Stimulated activated CD4-positive, alpha-beta T cell treated with anti-CD3 and anti-CD28 coated beads, Interleukin-4, amount 100 ng/mL, for 48 hours (primary cell): Measurements from ENCODE around the gene TMEM117.
A peak's percentile ranks its signal among the peaks of the same experiment; 100 is the strongest.
"Not testable (repeated sequence)": the region's sequence is repeated elsewhere in the genome, so short reads cannot be mapped to it uniquely, and the experiment has no call there.

Experiments used
- DNase-seq, 2 donors: peaks; one replicate each; pipeline ENCODE4 v3.0.0-alpha.2; 2020; ENCODE audit warnings: low read depth in 2 of 2

TMEM117 gene

GRCh38 chr12:43840338-43840737 is 4.5 kb downstream of the TMEM117 start:
- DNase-seq = no peak

- DNase-seq = no peak
These were observed 5.4 kb downstream of the TMEM117 start for GRCh38 chr12:43841253-43841652.

- no peak for DNase-seq
These were observed 6.4 kb downstream of the TMEM117 start for GRCh38 chr12:43842259-43842658.

GRCh38 chr12:43847425-43848225 is 11.7 kb downstream of the TMEM117 start:
- not testable (repeated sequence) for DNase-seq

DNA sequence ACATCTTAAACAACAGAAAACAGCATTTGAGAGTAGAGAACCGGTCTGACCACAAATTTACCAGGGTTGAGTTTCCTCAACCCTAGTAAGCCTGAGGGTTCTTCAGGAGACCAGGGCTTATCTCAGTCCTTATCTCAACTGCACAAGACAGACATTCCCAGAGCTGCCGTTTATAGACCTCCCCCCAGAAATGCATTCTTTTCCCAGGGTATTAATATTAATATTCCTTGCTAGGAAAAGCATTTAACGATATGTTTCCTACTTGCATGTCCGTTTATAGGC is 12.3 kb downstream of the TMEM117 start:
- no peak for DNase-seq

DNA sequence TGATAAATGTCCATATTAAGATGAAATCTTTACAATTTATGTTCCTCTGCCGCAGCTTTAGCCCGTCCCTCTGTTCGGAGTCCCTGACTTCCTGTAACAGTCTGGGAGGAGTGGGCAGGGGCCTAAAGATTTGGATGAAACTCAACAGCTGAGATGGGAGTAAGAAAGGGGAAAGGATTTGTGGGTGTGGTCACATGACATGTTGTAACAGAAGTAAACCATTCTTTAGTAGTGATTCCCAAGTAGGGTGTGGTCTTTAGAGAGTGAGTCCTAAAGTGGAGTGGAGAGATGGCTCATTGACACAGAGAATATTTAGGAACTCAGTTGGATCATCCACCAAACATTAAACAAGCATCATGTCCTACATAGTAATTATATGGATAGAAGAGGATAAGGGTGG is 12.9 kb downstream of the TMEM117 start:
- no peak for DNase-seq

GRCh38 chr12:43852744-43853143 is 16.9 kb downstream of the TMEM117 start:
- DNase-seq = no peak

- no peak for DNase-seq
These were observed 21.1 kb downstream of the TMEM117 start for GRCh38 chr12:43856972-43857371.

- no peak for DNase-seq
These were observed 22.2 kb downstream of the TMEM117 start for GRCh38 chr12:43858096-43858495.

DNA sequence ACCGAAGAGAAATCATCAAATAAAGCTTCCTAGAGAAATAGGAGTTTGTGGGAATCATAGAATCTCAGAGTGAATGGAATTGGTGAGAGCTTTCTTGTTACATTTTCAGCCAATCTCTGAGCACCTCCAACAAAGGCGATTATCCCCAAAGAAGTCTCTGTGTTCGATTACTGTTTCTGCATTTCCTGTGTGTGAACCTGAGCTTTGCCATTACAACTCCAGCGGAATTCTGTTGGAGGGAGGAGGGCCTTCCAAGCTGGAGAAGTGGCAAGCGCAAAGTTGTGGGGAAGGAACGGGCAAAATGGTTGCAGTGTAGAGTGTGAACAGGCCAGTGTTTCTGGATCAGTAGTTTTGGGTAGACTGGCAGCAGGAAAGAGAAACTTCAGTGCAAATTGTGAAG is 23.1 kb downstream of the TMEM117 start:
- no peak for DNase-seq

GRCh38 chr12:43861015-43861839 is 25.3 kb downstream of the TMEM117 start:
- no peak for DNase-seq

DNA sequence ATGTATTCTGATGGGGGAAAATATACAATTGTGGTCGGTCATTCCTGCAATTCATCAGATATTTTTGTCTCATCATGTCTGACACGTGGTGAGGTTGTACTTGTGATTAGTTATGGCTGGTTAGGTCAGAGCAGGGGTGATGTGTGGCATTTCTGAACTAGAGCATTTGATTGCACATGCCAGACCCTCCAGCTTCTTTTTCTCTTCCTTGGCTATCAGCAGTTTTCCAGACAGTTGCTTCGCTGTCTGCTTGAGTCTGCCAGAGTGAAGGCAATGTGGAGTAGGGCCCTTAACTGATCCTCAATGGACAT is 25.9 kb downstream of the TMEM117 start:
- DNase-seq = no peak

DNA sequence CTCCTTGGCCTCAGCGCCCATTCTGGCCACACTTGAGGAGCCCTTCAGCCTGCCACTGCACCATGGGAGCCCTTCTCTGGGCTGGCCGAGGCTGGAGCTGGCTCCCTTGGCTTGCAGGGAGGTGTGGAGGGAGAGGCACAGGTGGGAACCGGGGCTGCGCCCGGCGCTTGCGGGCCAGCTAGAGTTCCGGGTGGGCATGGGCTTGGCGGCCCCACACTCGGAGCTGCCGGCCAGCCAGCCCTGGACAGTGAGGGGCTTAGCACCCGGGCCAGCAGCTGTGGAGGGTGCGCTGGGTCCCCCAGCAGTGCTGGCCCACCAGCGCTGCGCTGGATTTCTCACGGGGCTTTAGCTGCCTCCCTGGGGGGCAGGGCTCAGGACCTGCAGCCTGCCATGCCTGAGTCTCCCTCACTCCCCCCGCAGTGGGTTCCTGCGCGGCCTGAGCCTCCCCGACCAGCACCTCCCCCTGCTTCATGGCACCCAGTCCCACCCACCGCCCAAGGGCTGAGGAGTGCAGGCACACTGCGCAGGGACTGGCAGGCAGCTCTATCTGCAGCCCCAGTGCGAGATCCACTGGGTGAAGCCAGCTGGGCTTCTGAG is 28.0 kb downstream of the TMEM117 start:
- no peak for DNase-seq

- DNase-seq = not testable (repeated sequence)
These were observed 28.7 kb downstream of the TMEM117 start for GRCh38 chr12:43864557-43864956.

DNA sequence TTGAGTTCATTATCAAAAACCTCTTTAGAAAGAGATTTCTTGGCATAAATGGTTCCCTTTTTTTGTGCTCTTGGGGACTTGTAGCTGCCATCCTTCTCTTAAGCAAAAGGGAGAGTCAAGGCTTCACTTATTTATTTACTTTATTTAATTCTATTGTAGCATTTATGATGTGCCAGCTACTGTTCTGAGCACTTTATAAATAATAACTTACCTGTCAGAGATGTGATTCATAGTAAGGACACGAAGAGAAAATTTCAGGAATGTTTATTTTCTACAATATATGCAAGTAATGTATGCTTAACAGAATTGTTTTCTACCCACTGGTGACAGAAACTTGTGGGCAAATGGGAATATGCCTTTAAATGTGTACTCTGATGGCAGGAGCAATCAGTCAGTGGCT is 33.3 kb downstream of the TMEM117 start:
- no peak for DNase-seq

- not testable (repeated sequence) for DNase-seq
These were observed 33.9 kb downstream of the TMEM117 start for GRCh38 chr12:43869765-43870164.

DNA sequence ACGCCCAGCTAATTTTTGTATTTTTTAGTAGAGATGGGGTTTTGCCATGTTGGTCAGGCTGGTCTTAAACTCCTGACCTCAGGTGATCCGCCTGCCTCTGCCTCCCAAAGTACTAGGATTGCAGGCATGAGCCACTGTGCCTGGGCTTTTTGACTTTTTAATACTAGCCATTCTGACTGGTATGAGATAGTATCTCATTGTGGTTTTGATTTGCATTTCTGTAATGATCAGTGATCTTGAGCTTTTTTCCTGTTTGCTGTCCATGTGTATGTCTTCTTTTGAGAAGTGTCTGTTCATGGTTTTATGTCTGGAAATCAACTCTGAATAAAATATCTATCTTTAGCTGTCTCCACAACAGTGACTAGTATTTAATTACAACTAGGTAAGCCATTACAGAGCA is 35.4 kb downstream of the TMEM117 start:
- DNase-seq = not testable (repeated sequence)

DNA sequence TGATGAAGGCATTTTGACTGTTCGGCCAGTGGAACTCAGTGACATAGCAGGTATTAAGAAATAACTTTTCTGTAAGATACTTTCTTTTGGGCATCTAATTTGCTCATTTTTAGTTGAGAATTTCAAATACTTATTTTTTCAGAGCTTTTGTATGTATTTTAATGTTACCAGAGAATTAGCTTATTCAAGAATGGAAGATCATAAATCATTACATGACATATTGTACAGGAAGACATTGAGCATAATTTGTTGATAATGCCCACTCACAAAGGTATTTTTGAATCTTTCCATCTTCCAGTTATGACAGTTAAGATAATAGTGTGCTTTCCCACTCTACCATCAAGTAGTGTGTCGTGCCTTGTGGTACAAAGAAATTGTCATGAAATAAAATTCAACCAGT is 36.5 kb downstream of the TMEM117 start:
- no peak for DNase-seq

DNA sequence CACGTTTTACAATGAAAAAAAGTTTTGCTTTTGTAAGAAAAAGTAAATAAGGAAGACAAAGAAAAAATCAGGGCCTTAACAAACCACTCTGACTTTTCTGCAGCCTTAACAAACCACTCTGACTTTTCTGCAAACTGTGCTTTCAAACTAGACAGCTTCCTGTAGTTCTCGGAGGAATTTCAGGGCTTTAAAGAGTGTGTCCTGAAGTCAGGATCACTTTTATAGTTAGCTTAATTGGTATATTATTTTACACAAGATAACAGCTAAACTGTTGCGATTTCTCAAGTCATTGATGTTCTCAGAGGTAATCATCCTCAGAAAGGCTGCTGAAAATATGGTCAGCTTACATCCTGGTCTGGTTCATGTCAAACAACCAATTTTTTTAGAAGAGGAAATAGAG is 42.2 kb downstream of the TMEM117 start:
- DNase-seq = no peak

DNA sequence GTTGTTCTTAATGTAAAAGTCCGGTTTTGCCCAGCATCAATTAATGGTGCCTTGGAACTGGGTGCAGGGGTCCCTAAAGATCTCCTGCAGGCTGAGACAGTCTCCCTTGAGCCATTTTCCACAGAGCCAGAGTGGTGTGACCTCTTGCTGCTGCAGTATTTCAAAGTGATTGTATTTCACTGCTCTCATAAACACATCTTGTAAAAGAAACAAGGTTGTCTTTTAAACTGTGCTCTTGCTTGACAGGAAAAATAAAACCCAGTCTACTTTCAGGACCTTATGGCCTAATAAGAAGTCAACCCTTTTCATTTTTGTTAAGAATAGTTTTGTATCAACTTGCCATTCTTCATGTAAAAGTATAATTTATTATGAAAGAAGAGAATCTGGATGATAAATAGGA is 44.7 kb downstream of the TMEM117 start:
- no peak for DNase-seq

GRCh38 chr12:43882578-43883178 is 46.8 kb downstream of the TMEM117 start:
- DNase-seq = peak in 1 of 2 donors; percentile 4

DNA sequence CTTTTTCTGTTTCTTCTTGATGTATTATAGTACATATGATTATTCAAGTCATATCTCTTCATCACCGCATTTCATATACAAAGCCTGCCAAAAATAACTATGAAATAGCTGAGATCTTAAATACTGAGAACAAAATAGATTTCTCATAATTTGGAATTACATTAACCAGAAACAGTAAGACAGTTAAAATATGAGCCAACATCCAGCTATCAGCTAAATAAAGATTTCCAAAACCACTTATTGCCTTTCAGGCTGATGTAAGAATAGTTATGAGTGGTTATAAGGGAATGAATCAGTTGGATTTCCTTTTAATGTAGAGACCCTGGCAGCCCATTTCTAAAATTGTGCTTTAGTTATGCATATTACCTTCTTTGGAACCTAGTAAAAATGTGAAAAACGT is 47.4 kb downstream of the TMEM117 start:
- DNase-seq = no peak

DNA sequence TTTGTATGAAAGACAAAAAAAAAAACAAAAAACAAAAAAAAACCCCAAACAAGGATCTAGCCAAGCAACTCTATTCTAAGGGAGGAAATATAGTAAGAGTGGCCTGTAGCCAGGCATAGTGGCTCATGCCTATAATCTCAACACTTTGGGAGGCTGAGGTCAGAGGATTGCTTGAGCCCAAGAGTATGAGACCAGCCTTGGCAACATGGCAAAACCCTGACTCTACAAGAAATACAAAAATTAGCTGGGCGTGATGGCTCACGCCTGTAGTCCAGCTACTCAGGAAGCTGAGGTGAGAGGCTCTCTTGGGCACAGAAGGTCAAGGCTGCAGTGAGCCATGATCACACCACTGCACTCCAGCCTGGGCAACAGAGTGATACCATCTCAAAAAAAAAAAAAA is 47.9 kb downstream of the TMEM117 start:
- DNase-seq = no peak
